ENCODE results near the gene PPRC1.

PPRC1 gene

DNA sequence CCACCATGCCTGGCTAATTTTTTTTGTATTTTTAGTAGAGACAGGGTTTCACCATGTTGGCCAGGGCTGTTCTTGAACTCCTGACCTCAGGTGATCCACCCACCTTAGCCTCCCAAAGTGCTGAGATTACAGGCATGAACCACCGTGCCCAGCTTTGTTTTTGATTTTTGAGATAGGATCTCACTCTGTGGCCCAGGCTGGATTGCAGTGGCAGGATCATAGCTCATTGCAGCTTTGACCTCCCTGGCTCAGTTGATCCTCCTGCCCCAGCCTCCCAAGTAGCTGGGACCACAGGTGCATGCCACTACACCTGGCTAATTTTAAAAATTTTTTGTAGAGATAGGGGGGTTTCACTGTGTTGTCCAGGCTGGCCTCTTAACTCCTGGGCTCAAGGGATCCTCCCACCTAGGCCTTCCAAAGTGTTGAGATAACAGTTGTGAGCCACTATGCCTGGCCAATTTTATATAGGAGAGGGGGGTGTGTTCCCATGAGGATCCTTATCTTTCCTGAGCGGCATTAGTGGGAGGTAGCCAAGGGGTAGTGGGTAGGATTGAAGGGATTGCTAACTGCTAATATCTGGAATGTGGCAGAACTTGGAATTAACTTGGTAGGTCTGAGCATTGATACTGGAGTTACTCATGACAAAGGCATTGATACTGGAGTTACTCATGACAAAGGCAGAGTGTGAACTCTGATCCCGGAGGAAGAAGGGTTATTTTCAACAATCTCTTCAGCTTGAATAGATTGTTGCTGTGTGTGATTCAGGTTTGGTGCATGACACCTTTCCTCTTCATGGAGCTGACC, 18.3 kb downstream of the PPRC1 start:
- no peak for DNase-seq

DNA sequence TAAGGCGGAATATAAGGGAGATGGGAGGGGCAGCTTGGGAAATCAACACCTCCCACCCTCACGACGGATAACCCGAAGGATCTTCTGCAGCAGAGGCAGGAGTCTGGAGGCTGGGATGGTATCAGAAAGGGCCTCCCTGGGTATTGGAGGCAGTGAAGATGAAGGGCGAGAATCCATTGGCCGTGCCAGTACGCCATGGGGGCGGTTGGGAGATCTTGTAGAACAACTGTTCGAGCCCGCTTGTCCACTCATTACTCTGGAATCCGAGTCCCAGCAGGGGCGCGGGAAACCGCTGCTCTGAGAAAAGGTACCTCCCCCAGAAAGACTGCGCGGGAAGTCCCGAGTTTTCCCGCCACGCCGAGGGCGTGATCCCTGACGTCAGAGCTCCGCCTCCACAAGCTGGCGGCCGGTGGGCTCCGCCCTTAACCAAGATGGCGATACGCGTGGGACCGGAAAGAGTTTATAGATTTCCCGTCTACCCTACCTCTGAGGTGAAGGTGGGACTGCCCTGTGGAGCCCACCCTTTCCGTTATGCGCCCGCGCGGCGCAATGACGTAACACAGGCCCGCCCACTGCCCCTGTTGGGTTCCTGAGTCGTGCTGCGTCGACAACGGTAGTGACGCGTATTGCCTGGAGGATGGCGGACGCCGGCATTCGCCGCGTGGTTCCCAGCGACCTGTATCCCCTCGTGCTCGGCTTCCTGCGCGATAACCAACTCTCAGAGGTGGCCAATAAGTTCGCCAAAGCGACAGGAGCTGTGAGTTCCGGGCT, 19.1 kb downstream of the PPRC1 start, which contains the start of gene NOLC1:
NOLC1 (plus strand) TSS at position 616 of the 771 bp plus-strand sequence; CDS start at position 638, 22 bp downstream.
- peak; percentile 100 for DNase-seq

DNA sequence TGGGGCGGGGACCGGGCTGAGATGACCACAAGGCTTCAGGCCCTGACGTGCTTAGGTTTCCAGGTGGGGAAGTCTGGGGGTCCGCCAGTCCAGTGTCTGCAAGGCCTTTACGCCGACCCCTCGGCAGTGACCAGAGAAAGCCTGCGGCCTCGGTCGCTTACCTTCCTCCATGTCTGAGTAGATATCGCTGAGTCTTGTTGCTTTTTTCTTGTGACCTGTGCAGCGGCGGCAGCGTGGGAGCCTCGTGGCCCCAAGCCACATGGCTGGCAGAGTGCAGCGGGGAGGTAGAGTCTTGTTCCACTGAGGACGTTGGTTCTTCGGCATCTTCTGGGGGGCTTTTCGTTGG, 19.7 kb downstream of the PPRC1 start:
- DNase-seq, result peak; percentile 44

DNA sequence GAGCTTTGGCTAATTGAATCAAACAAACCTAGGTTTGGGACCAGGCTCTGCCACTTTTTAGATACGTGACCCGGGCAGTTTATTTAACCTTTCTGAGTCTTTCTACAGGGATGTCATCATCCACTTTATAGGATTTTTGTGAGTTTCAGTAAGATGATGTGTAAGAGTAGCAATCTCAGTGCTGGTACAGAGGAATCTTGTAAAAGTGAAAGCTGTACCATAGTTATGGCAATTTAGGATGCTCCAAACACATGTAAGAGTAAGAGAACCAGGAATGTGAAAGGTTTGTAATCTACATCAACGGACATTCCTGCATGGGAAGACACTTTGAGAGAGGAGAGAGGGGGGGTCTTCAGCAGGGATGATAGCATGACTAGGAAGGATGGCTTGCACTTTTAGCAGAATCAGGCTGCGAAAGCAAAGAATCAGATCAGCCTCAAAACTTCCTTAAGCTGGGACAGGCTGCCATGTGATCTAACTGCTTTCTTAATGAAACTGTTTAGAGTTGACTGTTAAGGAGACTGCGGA, 20.3 kb downstream of the PPRC1 start:
- no peak for DNase-seq

DNA sequence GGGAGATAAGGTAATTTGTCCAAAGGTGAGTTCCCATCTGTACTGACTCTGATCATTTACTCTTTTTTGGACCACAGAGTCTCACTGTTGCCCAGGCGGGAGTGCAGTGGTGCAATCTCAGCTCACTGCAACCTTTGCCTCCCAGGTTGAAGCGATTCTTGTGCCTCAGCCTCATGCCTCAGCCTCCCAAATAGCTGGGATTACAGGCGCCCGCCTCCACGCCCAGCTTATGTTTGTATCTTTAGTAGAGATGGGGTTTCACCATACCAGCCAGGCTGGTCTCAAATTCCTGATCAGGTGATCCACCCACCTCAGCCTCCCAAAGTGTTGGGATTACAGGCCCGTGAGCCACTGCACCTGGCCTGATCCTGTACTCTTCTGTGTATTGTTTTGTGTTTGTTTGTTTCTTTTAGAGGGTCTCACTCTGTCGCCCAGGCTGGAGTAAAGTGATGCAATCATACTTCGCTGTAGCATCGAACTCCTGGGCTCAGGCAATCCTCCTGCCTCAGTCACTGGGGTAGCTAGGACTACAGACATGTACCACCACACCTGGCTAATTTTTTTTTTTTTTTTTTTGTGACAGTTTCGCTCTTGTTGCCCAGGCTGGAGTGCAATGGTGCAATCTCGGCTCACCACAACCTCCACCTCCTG, 21.8 kb downstream of the PPRC1 start:
- no peak for DNase-seq

DNA sequence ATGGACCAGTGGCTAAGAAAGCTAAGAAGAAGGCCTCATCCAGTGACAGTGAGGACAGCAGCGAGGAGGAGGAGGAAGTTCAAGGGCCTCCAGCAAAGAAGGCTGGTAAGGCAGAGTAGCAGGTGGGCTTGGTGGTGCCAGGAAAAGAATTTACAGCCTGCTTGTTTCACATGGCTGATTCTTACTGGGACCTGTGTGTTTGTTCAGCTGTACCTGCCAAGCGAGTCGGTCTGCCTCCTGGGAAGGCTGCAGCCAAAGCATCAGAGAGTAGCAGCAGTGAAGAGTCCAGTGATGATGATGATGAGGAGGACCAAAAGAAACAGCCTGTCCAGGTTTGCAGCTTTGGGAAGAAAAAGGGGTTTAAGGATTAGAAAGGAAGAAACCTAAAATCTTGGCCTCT, 24.4 kb downstream of the PPRC1 start:
- no peak for DNase-seq

DNA sequence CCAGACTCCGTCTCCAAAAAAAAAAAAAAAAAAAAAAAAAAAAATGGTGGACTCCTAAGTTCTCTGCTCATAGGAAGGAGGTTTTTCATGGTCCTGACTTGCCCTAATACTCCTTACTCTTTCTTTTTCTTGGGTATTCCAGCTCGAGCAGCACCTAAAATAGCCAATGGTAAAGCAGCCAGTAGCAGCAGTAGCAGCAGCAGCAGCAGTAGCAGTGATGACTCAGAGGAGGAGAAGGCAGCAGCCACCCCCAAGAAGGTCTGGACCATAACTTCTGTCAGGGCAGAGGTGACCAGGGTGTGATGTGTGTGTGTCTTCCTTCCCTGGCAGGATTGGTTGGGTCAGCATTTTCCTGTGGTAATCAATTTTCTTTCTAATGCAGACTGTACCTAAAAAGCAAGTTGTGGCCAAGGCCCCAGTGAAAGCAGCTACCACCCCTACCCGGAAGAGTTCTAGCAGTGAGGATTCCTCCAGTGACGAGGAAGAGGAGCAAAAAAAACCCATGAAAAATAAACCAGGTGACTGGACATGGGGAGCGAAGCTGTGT, 26.3 kb downstream of the PPRC1 start:
- no peak for DNase-seq

DNA sequence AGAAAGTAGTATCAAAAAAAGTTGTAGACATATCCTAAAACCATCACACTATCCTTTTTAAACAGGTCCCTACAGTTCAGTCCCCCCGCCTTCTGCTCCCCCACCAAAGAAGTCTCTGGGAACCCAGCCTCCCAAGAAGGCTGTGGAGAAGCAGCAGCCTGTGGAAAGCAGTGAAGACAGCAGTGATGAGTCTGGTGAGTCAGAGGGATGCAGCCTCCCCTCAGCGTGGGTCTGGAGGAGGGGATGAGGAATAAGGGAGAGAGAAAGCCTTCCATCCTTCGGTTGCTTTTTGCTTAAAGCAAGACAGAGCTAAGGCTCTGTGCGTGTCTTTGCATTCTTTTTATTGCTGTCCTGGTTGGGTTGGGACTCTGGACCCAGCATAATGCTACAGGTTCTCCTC, 27.0 kb downstream of the PPRC1 start:
- DNase-seq, result no peak

DNA sequence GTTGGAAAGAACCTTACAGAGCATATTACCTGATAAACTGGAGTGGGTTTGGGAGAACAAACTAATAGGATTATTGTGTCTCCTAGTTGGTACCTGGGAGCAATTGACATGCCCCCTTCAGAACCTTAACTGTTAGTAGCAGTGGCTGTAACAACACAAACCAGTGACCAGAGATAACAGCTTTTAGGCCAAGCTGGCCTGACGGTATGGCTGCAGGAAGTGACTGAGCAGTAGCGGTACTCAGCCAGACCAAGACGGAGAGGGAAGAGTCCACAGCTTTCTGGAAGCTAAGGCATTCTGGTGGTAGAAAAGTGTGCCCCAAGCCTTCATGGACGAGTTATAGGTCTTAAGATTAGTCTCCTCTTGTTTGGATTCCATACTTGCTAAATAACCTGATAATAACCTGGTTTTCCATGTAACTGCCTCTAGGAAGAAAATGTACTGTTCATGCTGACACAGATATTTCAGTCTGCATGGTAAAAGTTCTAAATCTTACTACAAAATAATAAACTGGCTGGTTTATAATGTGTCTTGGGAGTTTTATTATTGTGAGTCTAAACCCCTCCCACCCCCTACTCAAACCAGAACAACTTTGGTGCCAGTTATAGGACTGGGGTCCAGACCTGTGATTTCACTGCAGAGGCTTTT, 30.6 kb downstream of the PPRC1 start:
- no peak for DNase-seq

DNA sequence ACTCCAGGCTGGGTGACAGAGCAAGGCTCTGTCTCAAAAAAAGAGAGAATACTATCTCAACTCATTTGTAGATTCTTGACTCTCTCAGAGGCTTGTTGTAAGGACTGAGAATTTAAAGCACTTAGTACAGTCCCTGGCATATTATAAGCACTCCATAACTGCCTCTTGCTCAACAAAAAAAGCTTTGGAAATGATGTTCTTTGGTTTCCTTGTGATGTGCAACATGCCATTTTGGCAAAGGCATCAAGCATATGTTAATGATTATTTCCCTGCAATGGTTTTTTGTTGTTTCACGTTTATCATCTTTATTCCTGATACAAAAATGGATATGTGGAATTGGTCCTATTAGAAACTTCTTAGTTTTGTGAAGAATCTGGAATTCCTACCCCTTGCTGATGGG, 35.0 kb downstream of the PPRC1 start:
- no peak for DNase-seq

DNA sequence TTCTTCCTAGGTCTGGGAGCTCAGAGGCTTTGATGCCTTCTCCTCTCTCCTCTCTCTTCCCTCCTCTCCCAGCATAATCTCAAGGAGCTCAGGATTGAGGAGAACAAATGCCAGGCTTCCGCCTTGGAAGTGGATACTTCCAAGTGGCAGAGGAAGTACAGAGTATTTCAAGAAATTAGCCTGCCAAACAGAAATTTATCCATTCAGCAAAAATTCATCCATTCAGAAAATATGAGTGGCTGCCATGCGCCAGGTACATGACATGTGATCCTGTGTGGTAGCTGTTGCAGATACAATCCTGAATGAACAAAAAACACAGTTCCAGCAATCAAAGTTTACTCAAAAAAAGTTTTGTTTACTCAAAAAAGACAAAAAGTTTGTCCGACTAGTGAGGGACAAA, 37.8 kb downstream of the PPRC1 start:
- no peak for DNase-seq

DNA sequence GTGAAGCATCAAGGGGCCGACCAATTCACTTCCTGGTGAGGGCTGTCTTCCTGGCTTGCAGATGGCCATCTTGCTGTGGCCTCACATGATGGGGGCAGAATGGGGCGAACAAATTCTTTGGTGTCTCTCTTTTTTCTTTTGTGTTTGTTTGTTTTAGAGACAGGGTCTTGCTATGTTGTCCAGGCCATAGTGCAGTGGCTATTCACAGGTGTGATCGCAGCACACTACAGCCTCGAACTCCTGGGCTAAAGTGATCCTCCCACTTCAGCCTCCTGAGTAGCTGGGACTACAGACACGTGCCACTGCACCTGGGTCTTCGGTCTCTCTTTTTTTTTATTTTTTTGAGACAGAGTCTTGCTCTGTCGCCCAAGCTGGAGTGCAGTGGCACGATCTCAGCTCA, 39.4 kb downstream of the PPRC1 start:
- DNase-seq, result no peak

DNA sequence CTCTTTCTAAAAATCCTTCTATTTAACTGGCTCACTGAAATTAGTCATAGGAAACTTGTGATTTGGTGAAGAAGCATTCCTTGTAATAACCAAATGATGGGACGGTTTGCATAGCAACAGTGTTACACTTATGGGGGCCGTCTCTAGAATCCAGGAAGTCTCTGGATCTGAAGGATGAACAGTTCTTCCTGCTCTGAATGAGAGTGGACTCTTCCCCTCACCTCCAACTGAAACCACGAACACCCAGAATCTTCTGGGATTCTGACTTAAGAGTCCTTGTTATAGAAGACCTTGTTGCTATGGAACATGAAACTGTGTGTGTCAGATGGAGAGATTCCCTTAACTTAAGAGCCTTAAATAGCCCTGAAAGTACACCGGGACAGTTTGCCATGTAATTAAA, 42.6 kb downstream of the PPRC1 start:
- DNase-seq, result no peak

DNA sequence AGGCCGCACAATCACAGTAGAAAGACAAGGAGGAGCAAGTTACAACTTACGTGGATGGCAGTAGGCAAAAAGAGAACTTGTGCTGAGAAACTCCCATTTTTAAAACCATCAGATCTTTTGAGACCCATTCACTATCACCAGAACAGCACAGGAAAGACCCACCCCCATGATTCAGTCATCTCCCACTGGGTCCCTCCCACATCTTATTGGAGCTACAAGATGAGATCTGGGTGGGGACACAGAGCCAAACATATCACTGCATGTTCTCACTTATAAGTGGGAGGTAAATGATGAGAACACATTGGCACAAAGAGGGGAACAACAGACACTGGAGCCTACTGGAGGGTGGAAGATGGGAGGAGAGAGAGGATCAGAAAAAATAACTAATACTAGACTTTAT, 51.8 kb downstream of the PPRC1 start:
- DNase-seq, result no peak

DNA sequence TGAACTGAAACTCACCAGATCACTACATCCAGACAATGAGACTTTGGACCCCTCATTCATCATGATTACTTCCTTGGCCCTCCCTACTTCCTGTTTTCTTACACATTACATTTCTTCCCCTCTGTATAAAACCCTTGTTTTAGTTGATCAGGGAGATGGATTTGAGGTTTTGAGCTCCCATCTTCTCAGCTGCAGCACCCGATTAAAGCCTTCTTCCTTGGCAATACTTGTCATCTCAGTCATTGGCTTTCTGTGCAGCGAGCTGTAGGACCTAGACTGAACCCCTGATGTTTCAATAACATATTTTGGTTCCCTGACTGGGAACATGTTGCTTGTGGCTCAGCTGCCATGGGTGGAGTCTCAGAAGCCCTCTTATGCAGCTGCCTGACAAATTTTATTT, 52.4 kb downstream of the PPRC1 start:
- DNase-seq, result no peak

DNA sequence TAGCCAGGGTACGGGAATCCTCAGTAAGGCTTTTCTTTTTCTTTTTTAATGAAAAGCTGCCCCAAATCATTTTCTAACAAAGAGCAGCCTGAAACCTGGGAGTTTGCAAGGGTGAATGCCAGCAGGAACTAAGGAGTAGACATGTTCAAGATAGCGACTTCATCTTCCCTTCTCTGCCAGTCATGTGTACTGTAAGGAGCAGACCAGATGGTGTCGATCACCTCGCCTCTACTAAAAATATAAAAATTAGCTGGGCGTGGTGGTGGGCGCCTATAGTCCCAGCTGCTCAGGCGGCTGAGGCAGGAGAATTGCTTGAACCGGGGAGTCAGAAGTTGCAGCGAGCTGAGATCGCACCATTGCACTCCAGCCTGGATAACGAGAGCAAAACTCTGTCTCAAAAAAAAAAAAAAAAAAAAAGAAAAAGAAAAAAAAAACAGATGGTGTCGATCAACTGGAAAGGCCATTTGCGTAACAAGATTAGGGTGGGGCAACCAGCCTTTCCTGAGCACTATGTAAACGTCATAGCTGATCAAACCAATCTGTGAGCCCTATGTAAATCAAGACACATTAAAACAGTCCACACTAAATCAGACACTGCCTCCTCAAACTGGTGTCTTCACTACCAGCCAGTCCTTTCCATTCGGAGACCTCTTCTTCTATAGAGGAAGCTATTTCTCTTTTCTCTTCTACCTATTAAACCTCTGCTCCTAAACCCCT, 53.1 kb downstream of the PPRC1 start:
- DNase-seq, result no peak

DNA sequence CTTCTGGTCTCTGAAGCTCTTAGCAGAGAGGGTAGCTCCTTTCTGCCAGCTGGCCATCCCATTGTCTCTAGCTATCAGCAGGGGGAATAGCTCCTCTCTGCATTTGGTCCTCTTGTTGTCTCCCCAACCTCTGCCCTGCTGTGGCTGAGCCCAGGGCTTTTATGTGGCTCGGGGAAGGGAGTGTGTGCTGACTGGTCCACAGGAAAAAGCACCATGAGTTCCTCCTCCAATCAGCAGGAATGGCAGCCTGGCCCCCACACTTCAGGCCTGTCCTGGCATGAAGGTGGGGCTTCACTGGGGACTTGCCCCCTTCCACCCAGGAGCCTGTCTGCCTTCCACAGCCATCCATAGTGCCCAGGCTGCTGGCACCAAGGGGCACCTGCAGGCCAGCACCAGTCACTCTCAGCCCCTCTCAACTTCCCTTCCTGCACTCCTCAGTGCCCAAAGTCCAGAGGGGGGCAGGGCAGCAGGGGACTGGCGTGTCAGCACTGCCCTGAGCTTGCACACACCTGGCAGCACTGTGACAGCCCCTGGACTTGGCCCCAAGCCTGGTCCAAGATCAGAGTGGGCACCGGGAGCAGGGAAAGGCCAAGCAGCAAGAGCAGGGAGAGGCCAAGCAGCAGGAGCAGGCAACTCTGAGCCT, 55.6 kb downstream of the PPRC1 start:
- no peak for DNase-seq

DNA sequence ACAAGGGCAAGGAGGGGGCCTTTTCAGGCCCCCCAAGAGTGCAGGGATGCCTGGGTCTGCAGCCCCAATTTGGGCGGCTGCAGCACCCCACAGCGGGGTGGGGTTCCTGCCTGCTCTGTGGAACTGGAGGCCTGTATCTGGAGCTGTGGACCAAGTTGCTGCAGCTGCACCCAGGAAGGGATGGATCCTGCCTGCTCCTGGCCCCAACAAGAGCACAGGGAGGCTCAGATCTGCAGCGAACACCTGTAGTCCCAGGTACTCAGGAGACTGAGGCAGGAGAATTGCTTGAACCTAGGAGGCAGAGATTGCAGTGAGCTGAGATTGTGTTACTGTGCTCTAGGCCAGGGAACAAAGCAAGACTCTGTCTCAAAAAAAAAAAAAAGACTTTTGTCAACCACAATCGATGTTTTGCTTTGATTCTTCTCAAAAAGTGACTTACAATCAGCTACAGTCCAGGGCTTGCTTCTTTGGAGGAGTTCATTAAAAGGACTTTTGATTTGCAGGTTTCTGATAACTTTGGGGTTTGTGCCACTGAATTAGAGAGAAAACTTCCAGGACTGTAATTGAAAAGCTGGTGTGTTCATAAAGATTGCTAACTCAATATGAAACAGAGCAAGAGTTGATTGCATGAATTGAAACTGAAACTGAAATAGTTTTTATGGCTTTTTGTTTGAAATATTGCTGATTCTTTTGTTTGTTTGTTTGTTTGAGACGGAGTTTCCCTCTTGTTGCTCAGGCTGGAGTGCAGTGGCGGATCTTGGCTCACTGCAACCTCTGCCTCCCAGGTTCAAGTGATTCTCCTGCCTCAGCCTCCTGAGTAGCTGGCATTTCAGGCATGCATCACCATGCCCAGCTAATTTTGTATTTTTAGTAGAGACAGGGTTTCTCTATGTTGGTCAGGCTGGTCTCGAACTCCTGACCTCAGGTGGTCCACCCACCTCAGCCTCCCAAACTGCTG, 56.4 kb downstream of the PPRC1 start:
- peak; percentile 76 for DNase-seq

DNA sequence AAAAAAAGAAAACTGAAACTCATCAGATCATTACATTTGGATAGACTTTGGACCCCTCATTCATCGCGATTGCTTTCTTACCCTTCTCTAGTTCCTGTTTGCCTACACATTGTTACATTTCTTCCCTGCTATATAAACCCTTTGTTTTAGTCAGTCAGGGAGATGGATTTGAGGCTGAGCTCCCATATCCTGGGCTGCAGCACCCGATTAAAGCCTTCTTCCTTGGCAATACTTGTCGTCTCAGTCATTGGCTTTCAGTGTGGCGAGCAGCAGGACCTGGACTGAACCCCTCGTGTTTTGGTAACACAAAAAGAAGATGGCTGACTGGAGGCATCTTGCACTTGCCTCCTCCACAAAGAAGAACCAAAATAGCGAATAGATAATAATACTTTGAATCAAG, 59.1 kb downstream of the PPRC1 start:
- DNase-seq, result no peak

DNA sequence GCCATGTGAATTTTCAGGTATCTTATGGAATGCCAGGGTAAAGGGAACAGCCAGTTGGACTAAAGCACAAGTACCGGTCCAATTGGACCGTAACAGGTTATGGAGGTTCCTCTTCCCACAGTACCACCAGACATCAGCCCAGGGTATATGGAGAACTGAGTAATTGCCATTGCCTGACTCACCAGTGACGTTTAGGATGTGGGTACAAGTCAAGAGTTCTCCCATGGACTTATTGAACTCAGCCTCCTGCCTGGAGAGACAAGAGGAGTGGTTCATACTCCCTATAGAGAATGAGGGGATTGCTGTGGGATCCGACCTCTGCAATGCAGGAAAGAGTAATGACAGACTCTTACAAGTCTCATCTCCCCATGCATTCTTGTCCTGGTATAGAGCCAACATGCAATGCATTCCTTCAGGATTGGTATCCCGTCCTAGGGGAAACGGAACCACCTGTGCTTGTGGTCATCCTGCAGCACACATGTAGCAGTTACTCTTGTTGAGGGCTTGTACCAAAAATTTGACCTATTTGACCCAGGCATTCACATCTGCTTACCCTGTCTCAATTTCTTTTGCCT, 62.5 kb downstream of the PPRC1 start:
- DNase-seq, result no peak
